ENCODE measurements around the gene PNCK.

PNCK gene

GRCh38 chrX:153689654-153690465 lies 16.2 kb upstream of the PNCK start:
- H3K27ac ChIP-seq (ENCODE audit: low read length): no peak overlapping the region

GRCh38 chrX:153688911-153689590 lies 15.4 kb upstream of the PNCK start:
- peaks cover 17% of the 10 kb centered on the region; the same call in 1 of the 2 replicates for H3K36me3 ChIP-seq (ENCODE audit: insufficient read depth, low read depth, low read length)
- peak overlapping the region; percentile 32; the same call in 1 of the 2 replicates for H3K9ac ChIP-seq (ENCODE audit: low read depth, low read length)
- H3K4me1 ChIP-seq (ENCODE audit: insufficient read depth, low read length): peaks cover 5% of the 10 kb centered on the region; the same call in 1 of the 2 replicates
- H3K9me3 ChIP-seq (ENCODE audit: insufficient read depth, low read depth, low read length): no peaks in the 10 kb centered on the region
- peak overlapping the region; percentile 64 for H3K4me3 ChIP-seq (ENCODE audit: low read length)
- H3K27me3 ChIP-seq (ENCODE audit: insufficient read depth, low read length): no peaks in the 10 kb centered on the region
- no peak overlapping the region for H3K27ac ChIP-seq (ENCODE audit: low read length)

More at GRCh38 chrX:153689654-153690465, 16.2 kb upstream of the PNCK start:
- Histone ChIP-seq H3K27me3 (ENCODE audit: insufficient read depth, low read length) (no peaks in the 10 kb centered on the region), H3K9me3 (ENCODE audit: insufficient read depth, low read depth, low read length) (no peaks in the 10 kb centered on the region), H3K4me3 (ENCODE audit: low read length) (peak overlapping the region; percentile 64), H3K4me1 (ENCODE audit: insufficient read depth, low read length) (peaks cover 4% of the 10 kb centered on the region; the same call in 1 of the 2 replicates), H3K9ac (ENCODE audit: low read depth, low read length) (peak overlapping the region; percentile 32; the same call in 1 of the 2 replicates), H3K36me3 (ENCODE audit: insufficient read depth, low read depth, low read length) (peaks cover 17% of the 10 kb centered on the region; the same call in 1 of the 2 replicates)

GRCh38 chrX:153688506-153688905 lies 14.9 kb upstream of the PNCK start:
- Histone ChIP-seq H3K36me3 (ENCODE audit: insufficient read depth, low read depth, low read length) (peaks cover 17% of the 10 kb centered on the region; the same call in 1 of the 2 replicates), H3K9ac (ENCODE audit: low read depth, low read length) (no peak overlapping the region), H3K27me3 (ENCODE audit: insufficient read depth, low read length) (no peaks in the 10 kb centered on the region), H3K27ac (ENCODE audit: low read length) (no peak overlapping the region), H3K4me1 (ENCODE audit: insufficient read depth, low read length) (peaks cover 7% of the 10 kb centered on the region; the same call in 1 of the 2 replicates), H3K9me3 (ENCODE audit: insufficient read depth, low read depth, low read length) (no peaks in the 10 kb centered on the region), H3K4me3 (ENCODE audit: low read length) (peak overlapping the region; percentile 60; the same call in 1 of the 2 replicates)

- Histone ChIP-seq H3K9ac (ENCODE audit: low read depth, low read length) (no peak overlapping the region), H3K9me3 (ENCODE audit: insufficient read depth, low read depth, low read length) (no peaks in the 10 kb centered on the region), H3K4me3 (ENCODE audit: low read length) (no peak overlapping the region), H3K27me3 (ENCODE audit: insufficient read depth, low read length) (no peaks in the 10 kb centered on the region), H3K4me1 (ENCODE audit: insufficient read depth, low read length) (peaks cover 7% of the 10 kb centered on the region; the same call in 1 of the 2 replicates), H3K36me3 (ENCODE audit: insufficient read depth, low read depth, low read length) (peaks cover 17% of the 10 kb centered on the region; the same call in 1 of the 2 replicates), H3K27ac (ENCODE audit: low read length) (no peak overlapping the region)
These were observed 14.5 kb upstream of the PNCK start for GRCh38 chrX:153688071-153688470.

GRCh38 chrX:153687121-153688039 lies 13.8 kb upstream of the PNCK start, which contains the start of gene SLC6A8:
Gene SLC6A8 (plus strand): TSS chrX:153687926. CDS start chrX:153688575, 649 bp downstream.
- Histone ChIP-seq H3K27me3 (ENCODE audit: insufficient read depth, low read length) (no peaks in the 10 kb centered on the region), H3K9me3 (ENCODE audit: insufficient read depth, low read depth, low read length) (no peaks in the 10 kb centered on the region), H3K36me3 (ENCODE audit: insufficient read depth, low read depth, low read length) (peaks cover 17% of the 10 kb centered on the region; the same call in 1 of the 2 replicates), H3K27ac (ENCODE audit: low read length) (no peak within 1 kb of the TSS), H3K9ac (ENCODE audit: low read depth, low read length) (0 out of 2 replicates have a peak within 1 kb of the TSS, but pooled peaks have one; percentile 32), H3K4me3 (ENCODE audit: low read length) (peak within 1 kb of the TSS; percentile 60; the same call in 1 of the 2 replicates), H3K4me1 (ENCODE audit: insufficient read depth, low read length) (peaks cover 7% of the 10 kb centered on the region; the same call in 1 of the 2 replicates)

GRCh38 chrX:153686711-153687110 lies 13.1 kb upstream of the PNCK start:
- Histone ChIP-seq H3K27ac (ENCODE audit: low read length) (no peak overlapping the region), H3K36me3 (ENCODE audit: insufficient read depth, low read depth, low read length) (peaks cover 11% of the 10 kb centered on the region; the same call in 1 of the 2 replicates), H3K9ac (ENCODE audit: low read depth, low read length) (no peak overlapping the region), H3K27me3 (ENCODE audit: insufficient read depth, low read length) (no peaks in the 10 kb centered on the region), H3K9me3 (ENCODE audit: insufficient read depth, low read depth, low read length) (no peaks in the 10 kb centered on the region), H3K4me1 (ENCODE audit: insufficient read depth, low read length) (peaks cover 7% of the 10 kb centered on the region; the same call in 1 of the 2 replicates), H3K4me3 (ENCODE audit: low read length) (no peak overlapping the region)

GRCh38 chrX:153685751-153686696 lies 12.4 kb upstream of the PNCK start:
- Histone ChIP-seq H3K9me3 (ENCODE audit: insufficient read depth, low read depth, low read length) (no peaks in the 10 kb centered on the region), H3K27ac (ENCODE audit: low read length) (no peak overlapping the region), H3K4me1 (ENCODE audit: insufficient read depth, low read length) (peaks cover 7% of the 10 kb centered on the region; the same call in 1 of the 2 replicates), H3K27me3 (ENCODE audit: insufficient read depth, low read length) (no peaks in the 10 kb centered on the region), H3K4me3 (ENCODE audit: low read length) (peak overlapping the region; percentile 26; the same call in 1 of the 2 replicates), H3K9ac (ENCODE audit: low read depth, low read length) (no peak overlapping the region; the same call in 1 of the 2 replicates), H3K36me3 (ENCODE audit: insufficient read depth, low read depth, low read length) (peaks cover 9% of the 10 kb centered on the region; the same call in 1 of the 2 replicates)

GRCh38 chrX:153685156-153685536 lies 11.5 kb upstream of the PNCK start:
- no peak overlapping the region for H3K27ac ChIP-seq (ENCODE audit: low read length)
- H3K4me1 ChIP-seq (ENCODE audit: insufficient read depth, low read length): peaks cover 7% of the 10 kb centered on the region; the same call in 1 of the 2 replicates
- H3K27me3 ChIP-seq (ENCODE audit: insufficient read depth, low read length): no peaks in the 10 kb centered on the region
- H3K9ac ChIP-seq (ENCODE audit: low read depth, low read length): peak overlapping the region; percentile 63; the same call in 1 of the 2 replicates
- H3K36me3 ChIP-seq (ENCODE audit: insufficient read depth, low read depth, low read length): peaks cover 5% of the 10 kb centered on the region; the same call in 1 of the 2 replicates
- no peaks in the 10 kb centered on the region for H3K9me3 ChIP-seq (ENCODE audit: insufficient read depth, low read depth, low read length)
- peak overlapping the region; percentile 26; the same call in 1 of the 2 replicates for H3K4me3 ChIP-seq (ENCODE audit: low read length)

GRCh38 chrX:153684467-153685155 lies 11.0 kb upstream of the PNCK start:
- Histone ChIP-seq H3K9ac (ENCODE audit: low read depth, low read length) (peak overlapping the region; percentile 63; the same call in 1 of the 2 replicates), H3K27ac (ENCODE audit: low read length) (peak overlapping the region; percentile 56), H3K36me3 (ENCODE audit: insufficient read depth, low read depth, low read length) (0 out of 2 replicates have a peak, but pooled peaks cover under 1% of the 10 kb centered on the region), H3K4me3 (ENCODE audit: low read length) (peak overlapping the region; percentile 26; the same call in 1 of the 2 replicates), H3K9me3 (ENCODE audit: insufficient read depth, low read depth, low read length) (no peaks in the 10 kb centered on the region), H3K4me1 (ENCODE audit: insufficient read depth, low read length) (peaks cover 7% of the 10 kb centered on the region; the same call in 1 of the 2 replicates), H3K27me3 (ENCODE audit: insufficient read depth, low read length) (no peaks in the 10 kb centered on the region)
